DMS 273 (cell line): Measurements from ENCODE around the gene SPDL1.
A peak's percentile ranks its signal among the peaks of the same experiment; 100 is the strongest.

Source experiments
- DNase-seq: peaks from one replicate; lab custom pipeline; 2025; ENCODE audit not compliant: unreplicated experiment; lab: John Stamatoyannopoulos, UW

SPDL1 gene

DNA sequence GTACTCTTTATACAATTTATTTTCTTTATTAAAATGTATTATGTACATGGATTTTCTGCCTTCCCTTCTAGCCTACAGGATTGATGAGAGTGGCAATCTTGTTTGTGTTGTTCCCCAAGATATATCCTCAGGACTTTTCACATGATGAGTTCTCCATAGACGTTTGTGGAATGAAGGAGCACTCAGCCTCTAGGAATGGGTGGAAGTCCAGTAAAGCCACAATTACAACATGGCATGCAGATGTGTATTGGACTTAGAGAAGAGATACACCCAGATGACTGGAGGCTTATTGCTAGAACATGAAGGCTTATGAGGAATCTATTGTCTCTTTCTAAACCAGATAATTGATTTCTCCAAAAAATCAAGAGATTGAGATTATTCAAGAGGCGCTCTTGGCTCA is 45.3 kb downstream of the SPDL1 start:
- no peak for DNase-seq

DNA sequence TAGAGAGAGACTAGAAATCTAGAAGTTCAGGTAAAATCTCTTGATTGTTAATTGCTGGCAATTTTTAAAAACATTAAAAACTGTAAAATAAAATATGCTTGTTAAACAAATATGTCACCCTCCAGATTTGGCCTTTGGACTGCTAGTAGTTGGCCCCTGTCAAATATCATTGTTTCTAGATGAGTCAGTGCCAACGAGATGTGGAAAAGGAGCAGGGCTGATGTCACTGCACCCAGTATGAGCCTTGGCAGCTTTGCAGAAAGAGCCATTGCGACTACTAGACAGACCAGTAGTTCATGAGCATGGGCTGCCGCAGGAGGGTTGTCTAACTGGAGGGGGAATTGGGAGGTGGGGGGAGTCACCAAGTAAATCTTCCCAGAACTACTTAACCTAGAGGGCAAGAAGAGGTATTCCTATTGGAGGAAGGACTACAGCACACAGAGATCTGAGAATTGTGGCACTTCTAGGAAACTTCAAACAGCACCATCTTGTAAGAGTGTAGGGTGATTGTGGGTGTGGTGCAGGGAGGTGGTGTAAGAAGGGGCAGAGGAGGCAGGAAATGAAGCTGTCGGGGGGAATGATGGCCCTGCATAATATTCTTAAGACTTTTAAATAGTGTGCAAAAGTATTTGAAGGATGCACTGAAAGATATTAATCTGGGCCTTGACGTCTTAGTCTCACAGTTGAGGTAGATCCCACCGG is 46.4 kb downstream of the SPDL1 start:
- no peak for DNase-seq

DNA sequence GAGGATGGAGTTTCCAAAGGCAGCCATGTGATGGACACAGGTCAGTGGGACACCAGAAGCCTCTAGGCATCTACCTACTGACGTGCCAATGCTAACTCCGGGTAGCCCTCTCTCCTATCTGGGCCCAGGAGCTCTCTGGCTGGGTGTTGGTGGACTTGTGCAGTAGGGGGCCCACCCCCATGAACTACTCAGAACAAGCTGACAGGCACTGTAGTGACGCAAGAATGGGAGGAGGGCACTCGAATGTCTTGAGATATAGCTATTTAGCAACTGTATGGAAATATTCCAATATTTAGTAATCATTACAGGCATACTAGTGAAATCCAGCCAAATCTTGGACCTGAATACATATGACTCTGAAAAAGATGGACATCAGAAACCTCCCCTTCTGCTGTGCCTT is 47.8 kb downstream of the SPDL1 start:
- DNase-seq, result no peak

DNA sequence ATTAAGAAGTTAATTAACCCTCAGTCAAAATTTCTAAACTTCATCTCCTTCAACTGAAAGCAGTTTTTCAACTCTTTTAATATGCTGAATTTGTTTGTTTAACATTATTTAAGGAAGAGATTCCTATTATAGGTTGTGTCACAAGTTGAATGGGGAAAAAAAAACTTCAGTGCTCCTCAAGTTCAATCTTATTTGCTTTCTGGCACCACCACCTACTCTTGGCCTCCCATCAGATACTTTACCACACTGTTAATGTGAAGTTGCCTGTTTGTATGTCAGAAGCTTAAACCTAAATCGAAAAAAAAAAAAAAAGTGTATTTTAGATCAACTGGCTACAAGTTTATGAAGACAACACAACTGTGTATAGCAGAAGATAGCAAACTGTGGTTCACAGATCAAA is 49.4 kb downstream of the SPDL1 start:
- no peak for DNase-seq

DNA sequence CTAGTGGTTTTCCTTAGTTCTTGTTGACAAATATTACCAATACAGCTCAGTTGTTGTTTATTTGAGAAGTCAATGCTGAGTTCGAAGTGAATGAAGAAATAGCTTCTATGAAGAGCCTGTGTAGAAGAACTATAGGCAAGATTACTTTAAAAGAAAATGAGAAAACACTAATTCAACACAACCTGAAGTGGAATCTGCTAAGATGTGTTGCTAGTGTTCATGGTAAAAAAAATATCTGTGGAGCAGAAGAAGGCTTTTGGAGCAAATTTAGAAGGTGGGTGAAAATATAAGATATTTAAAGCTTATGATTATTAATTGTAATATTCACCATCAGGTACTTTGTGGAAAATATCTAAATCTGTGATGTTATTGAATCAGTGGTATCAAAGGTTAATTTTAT is 51.0 kb downstream of the SPDL1 start:
- no peak for DNase-seq

DNA sequence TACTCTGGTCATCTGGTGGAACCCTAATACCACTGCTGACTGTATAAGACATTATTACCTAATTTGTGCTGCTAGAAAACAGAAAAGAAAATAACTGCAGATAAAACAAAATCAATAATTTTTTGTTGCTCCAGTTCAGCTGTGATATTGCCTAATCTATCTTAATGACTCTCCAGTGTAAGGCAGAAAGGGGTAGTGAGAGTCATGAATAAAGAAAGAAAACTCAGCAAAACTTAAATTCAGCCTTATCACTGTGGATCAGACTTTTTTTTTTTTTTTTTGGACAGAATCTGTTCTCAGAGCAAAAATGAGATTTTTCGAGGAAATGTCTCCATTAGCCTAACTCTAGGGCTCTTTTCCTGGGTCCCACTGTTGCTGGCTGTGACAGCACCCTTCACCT is 52.4 kb downstream of the SPDL1 start:
- DNase-seq, result no peak

DNA sequence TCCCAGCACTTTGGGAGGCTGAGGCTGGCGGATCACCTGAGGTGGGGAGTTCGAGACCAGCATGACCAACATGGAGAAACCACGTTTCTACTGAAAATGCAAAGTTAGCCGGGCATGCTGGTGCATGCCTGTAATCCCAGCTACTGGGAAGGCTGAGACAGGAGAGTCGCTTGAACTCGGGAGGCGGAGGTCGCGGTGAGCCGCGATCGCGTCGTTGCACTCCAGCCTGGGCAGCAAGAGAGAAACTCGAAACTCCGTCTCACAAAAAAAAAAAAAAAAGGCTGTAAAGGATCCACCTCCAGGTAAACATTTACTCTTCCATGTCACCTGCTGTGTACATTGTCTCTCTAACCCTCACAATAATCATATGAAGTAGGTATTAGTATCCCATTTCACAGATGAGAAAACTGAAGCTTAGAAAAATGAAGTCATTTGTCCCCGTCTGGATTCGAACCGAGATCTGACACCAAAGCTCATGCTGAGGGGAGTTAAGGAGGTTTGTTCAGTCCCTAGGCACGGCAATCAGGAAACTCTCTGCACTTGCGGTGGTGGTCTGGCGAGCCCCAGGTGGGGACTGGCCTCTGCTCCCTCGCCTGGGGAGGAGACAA is 53.0 kb downstream of the SPDL1 start:
- no peak for DNase-seq

DNA sequence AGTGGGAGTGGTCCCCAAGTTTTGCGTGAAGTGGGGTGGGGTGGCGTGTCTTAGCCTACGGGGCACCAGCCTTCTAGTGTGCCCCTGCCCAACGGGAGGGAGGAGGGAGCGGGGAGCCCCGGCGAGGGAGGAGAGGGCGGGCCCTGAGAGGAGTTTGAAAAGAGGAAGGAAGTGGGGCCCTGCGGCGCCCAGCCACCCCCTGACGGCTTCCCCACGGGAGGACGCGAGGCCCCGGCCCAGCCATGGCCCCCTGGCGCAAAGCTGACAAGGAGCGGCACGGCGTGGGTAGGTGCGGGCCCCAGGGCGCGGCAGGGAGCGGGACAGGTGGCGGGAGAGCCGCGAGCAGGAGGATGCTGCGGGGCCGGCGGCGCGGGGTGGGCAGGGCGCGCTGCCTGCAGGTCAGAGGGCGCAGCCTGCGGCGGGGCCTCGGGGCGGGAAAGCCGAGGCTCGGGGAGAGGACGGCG is 53.5 kb downstream of the SPDL1 start, which contains the start of gene DOCK2:
TSS of gene DOCK2 (plus strand) at position 191 of the 464 bp plus-strand sequence. CDS start at position 243, 52 bp downstream.
- peak; percentile 31 for DNase-seq

DNA sequence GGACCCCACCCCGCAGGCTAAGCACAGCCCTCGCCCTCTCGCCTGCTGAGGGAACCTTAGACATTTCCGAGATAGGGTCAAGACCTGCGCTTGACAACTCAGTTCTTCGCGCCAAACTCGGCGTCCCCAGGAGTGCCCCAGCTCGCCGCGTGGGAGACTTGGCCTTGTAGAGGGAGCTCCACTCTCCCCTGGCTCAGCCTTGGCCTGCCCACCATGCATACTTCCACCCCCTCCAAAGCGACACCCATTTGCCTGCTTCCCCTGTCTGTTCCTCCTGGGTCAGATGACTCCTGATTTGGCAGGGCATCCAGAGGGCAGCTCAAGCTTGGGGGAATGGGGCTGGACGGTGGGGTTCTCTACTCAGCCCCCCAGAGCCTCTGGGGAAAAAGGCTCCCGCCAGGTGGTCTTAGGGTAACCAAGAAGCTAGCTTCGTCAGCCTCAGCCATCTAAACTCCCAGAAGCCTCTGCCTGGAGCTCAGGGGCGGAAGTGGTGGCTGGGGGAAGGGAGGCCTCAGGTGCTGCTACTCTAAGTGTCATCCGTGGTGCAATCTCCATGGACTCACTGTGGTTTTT is 54.1 kb downstream of the SPDL1 start:
- no peak for DNase-seq

DNA sequence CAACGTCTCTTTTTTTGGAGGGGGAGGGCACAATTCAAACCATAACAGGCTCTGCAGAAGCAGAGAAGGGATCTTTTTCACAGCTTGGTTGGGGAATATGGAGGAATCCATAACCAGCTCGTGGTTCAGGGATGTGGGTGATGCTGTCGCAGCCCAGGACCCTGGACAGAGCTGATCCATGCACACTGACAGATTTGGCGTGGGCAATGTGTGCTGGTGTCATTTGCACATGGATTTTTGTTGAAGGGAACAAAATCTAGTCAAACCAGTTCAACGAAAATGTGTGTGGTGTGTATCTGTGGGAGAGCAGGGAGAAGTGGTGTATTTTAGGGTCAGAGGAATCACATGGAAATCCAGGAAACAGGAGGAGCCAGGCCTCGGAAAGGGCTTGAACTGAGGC is 57.7 kb downstream of the SPDL1 start:
- no peak for DNase-seq

DNA sequence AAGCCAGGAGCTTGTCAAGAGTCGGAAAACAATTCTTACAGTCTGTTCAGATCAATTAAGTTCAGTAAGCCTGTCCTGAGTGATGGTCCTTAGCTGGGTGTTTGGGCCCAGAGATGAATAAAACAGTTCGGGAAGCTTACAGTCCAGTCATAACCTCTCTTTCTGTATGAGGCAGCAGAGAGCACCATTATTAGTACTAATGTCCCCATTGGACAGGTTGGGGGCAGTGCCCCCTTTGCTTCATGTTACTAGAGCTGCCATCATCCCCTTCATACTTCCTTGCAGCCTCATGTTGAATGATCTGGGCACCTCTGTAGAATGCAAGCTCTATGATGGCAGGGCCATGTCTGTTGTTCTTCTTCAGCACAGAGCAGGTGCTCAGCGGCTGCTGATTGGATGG is 63.3 kb downstream of the SPDL1 start:
- DNase-seq, result no peak

DNA sequence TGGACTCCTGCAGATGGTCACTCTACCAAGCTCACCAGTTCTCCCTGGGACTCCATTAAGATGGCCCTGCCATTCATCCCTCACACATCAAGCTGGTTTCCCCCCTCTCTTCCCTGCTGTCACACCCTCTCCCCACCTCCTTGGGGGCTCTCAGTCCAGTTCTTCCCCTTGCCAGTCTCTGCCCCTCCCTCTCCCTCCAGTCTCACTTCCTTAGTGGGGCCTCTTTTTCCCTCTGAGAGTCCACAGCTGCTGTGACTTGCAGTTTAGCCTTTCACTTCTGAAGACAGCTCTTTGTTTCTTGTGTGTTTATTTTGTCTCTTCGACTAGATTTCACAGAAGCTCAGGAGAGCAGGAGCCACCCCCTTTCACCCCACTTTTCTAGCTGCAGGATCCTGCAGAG is 64.0 kb downstream of the SPDL1 start:
- no peak for DNase-seq

DNA sequence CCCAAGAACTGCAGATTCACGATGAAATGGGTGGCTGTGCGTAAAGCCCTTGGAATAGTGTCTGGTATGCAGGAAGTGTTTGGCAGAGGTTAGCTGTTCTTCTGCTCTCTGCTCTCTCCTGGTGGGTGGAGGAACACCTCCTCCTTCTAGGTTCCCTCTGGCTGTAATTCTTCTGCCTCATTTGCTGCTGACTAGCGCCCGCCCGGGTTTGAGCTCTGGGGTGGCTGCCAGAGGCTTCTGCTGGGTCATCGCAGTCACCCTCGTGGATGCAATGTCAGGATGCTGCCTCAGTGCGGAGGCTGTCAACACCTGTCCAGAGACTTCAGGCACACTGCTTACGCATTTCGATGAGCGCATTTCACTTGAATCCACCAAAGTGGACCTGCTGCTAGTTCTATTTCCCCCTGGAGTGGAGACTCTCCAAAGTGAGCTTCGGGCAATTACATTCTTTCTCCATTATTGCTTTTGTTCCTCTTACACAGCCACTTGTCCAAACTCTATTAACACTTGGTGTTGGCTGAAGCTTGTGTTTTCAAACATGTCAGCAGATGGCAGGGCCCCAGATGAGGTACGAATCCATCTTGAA is 65.2 kb downstream of the SPDL1 start:
- DNase-seq, result no peak

DNA sequence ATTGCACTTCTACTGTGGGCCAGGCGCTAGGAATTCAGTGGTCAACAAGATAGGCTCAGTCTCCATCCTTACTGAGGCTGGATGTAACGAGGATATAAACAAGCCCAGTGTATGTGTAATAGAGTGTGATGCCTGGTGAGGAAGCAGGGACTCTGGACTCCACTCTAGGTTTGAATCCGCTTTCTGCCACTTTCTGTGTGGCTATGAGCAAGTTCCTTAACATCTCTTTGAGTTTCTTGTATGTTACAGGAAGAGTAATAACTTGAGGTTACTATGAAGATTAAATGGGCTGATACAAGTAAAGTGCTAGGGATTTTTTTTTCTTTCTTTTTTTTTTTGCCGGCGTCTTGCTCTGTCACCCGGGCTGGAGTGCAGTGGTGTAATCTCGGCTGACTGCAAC is 65.9 kb downstream of the SPDL1 start:
- DNase-seq, result no peak

DNA sequence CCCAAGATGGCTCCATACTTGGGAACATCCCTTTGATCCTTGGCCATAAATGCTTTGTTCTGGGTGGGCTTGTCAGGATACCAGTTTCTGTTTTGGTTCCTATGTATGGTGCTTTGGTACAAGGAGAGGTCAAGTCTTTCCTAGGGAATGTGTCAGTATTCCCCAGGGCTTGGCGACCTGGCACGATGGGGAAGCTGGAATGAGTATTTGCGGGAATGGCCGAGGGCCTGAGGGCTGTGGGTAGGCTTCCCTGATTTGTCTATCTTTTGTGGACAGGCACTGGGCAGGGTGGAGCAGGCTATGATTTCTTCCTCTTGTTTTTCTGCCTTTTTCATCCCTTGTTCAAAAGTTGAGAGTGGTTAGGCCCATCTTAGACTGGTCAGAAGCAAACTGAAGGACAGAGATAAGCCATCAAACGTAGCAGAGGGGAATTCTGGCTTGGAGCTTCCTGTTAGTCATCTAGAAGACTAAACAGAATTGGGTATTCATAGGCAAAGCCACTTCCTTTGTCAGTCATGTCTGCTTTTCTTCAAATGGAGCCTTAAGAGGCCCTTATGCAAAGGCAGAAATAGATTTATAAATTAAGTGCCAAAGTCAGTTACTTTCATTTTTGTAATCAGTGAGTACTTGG is 67.2 kb downstream of the SPDL1 start:
- DNase-seq, result no peak

DNA sequence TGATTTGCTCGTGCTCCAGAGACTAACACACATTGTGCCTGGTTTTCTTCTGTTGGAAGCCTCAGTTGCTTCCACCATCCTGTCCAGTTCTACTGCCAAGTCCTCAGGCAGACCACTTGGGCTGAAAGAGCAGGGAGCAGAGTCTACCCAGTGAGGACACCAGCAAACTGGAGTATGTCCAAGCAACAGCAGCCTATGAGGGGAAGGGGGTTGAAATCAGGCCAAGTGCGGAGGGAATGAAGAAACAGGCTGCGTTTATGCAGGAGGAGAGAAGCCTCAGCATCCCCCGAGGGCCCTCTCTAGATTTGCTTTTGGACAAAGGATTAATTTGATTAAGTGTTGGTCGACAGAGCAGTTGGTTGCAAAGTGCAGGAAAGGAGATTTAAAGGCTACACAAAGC is 68.0 kb downstream of the SPDL1 start:
- no peak for DNase-seq

DNA sequence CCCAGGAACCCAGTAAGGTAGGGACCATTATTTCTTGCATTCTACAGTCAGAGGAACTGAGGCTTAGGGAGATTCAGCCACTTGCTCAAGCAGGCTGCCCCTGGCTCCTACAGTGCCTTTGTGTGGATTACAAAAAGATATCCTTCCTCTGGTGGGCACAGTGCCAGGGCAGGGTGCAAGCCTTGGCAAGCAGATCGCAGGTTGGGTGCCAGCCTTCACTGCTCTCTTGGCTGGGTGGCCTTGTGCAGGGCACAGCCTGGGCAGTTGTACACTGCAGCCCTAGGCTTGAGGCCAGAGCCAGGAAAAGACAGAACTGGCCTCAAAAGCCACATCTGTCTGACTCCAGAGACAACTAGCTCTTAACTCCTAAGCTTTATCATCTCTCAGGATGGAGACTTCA is 68.5 kb downstream of the SPDL1 start:
- DNase-seq, result no peak

DNA sequence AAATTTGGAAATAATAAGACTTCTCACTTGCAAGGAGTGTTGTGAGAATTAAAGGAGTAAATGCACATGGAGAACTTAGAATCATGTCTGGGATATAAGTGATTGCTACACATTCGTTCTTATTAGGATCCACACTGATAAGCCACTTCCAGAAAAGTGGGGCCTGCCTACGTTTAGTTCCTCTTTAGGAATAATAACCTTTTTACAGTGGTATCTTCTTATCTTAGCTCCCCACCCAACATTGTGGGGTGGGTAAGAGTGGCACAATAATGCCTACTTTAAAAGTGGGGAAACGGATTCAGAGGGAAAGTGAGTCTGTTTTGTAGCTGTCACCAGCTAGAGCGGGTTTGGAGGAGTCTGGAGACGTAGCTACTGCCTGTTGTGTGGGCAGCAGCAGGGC is 69.5 kb downstream of the SPDL1 start:
- no peak for DNase-seq
